Neural cell (in vitro differentiated cells): ENCODE results near the gene ITGA4.

Experiments
- EP300 ChIP-seq: fragments of 450-650 bp; conservative IDR thresholded peaks from 2 replicates; pipeline ENCODE4 v1.6.1; 2014; ENCODE audit warnings: antibody characterized with exemption, mild to moderate bottlenecking, moderate library complexity; ENCODE audit not compliant: poor library complexity, severe bottlenecking
- EZH2 ChIP-seq: fragments of 200-600, 300-800 bp; shearing (Covaris generic), sonication (generic); IDR thresholded peaks from 2 replicates; pipeline ENCODE4 v1.6.1; 2014; ENCODE audit warnings: antibody characterized with exemption, low read length, borderline replicate concordance, mild to moderate bottlenecking; ENCODE audit not compliant: insufficient read depth, poor library complexity, severe bottlenecking
- MXI1 ChIP-seq: fragments of 450-650 bp; conservative IDR thresholded peaks from 2 replicates; pipeline ENCODE4 v1.6.1; 2014; ENCODE audit warnings: antibody characterized with exemption, mild to moderate bottlenecking; ENCODE audit not compliant: poor library complexity, severe bottlenecking
- POLR2AphosphoS5 ChIP-seq: IDR thresholded peaks from 2 replicates; pipeline ENCODE4 v1.6.1; 2012
- SMC3 ChIP-seq: fragments of 450-650 bp; conservative IDR thresholded peaks from 2 replicates; pipeline ENCODE4 v1.6.1; 2014; ENCODE audit warnings: antibody characterized with exemption, mild to moderate bottlenecking, moderate library complexity; ENCODE audit not compliant: poor library complexity
- TF ChIP-seq, protein P1 (sequence below): fragments of 450-650 bp; IDR thresholded peaks from 2 replicates; pipeline ENCODE4 v1.5.1; 2014; ENCODE audit warnings: antibody characterized with exemption, mild to moderate bottlenecking, moderate library complexity; ENCODE audit not compliant: poor library complexity, severe bottlenecking
- TF ChIP-seq, protein P2 (sequence below): IDR thresholded peaks from 2 replicates; pipeline ENCODE4 v1.6.1; 2012; ENCODE audit warnings: borderline replicate concordance

DNA sequence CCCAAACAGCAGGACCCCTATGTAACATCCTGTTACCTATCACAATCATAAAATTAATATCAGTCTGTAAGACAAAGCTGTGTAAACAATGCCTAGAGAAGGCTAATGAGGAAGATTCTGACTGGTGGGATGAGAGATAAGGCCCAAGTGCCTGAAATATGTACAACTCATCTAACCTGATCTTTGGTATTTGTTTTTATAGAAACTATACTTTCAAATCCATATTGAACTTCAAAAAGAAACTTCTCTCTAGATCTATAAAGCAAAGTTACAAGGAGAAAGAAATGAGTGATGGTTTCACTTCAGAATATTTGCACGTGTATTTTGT lies 36.1 kb upstream of the ITGA4 start:
- TF ChIP-seq EZH2 (no peak), EP300 (no peak), MXI1 (no peak), SMC3 (no peak), POLR2AphosphoS5 (no peak)
- TF ChIP-seq, protein P1, sequence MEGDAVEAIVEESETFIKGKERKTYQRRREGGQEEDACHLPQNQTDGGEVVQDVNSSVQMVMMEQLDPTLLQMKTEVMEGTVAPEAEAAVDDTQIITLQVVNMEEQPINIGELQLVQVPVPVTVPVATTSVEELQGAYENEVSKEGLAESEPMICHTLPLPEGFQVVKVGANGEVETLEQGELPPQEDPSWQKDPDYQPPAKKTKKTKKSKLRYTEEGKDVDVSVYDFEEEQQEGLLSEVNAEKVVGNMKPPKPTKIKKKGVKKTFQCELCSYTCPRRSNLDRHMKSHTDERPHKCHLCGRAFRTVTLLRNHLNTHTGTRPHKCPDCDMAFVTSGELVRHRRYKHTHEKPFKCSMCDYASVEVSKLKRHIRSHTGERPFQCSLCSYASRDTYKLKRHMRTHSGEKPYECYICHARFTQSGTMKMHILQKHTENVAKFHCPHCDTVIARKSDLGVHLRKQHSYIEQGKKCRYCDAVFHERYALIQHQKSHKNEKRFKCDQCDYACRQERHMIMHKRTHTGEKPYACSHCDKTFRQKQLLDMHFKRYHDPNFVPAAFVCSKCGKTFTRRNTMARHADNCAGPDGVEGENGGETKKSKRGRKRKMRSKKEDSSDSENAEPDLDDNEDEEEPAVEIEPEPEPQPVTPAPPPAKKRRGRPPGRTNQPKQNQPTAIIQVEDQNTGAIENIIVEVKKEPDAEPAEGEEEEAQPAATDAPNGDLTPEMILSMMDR = no peak
- TF ChIP-seq, protein P2, sequence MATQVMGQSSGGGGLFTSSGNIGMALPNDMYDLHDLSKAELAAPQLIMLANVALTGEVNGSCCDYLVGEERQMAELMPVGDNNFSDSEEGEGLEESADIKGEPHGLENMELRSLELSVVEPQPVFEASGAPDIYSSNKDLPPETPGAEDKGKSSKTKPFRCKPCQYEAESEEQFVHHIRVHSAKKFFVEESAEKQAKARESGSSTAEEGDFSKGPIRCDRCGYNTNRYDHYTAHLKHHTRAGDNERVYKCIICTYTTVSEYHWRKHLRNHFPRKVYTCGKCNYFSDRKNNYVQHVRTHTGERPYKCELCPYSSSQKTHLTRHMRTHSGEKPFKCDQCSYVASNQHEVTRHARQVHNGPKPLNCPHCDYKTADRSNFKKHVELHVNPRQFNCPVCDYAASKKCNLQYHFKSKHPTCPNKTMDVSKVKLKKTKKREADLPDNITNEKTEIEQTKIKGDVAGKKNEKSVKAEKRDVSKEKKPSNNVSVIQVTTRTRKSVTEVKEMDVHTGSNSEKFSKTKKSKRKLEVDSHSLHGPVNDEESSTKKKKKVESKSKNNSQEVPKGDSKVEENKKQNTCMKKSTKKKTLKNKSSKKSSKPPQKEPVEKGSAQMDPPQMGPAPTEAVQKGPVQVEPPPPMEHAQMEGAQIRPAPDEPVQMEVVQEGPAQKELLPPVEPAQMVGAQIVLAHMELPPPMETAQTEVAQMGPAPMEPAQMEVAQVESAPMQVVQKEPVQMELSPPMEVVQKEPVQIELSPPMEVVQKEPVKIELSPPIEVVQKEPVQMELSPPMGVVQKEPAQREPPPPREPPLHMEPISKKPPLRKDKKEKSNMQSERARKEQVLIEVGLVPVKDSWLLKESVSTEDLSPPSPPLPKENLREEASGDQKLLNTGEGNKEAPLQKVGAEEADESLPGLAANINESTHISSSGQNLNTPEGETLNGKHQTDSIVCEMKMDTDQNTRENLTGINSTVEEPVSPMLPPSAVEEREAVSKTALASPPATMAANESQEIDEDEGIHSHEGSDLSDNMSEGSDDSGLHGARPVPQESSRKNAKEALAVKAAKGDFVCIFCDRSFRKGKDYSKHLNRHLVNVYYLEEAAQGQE = no peak
